Neural crest cell (in vitro differentiated cells): Measurements from ENCODE around the gene ULBP3. TPM values are rescaled to one million over a fixed set of nuclear protein-coding genes. Genes with fewer than 3 reads are reported as not detected.
A peak's percentile ranks its signal among the peaks of the same experiment; 100 is the strongest.

Experiments
- DNase-seq: peaks from one replicate; pipeline ENCODE4 v3.0.0; 2021; ENCODE audit warnings: low read depth, mixed read lengths, low spot score
- H3K27ac Mint-ChIP-seq: one replicate; pipeline ENCODE4 v1.8.0; 2021; ENCODE audit warnings: mild to moderate bottlenecking, mixed read lengths; ENCODE audit not compliant: unreplicated experiment
- H3K27me3 Mint-ChIP-seq: 2 replicates; pipeline ENCODE4 v1.8.0; 2021; ENCODE audit warnings: low read depth, mild to moderate bottlenecking, mixed read lengths
- H3K36me3 Mint-ChIP-seq: 2 replicates; pipeline ENCODE4 v1.8.0; 2021; ENCODE audit warnings: low read depth, mild to moderate bottlenecking, mixed read lengths
- H3K4me1 Mint-ChIP-seq: 2 replicates; pipeline ENCODE4 v1.8.0; 2021; ENCODE audit warnings: mixed read lengths
- H3K4me3 Mint-ChIP-seq: one replicate; pipeline ENCODE4 v1.8.0; 2021; ENCODE audit warnings: mild to moderate bottlenecking, mixed read lengths
- H3K9me3 Mint-ChIP-seq: 2 replicates; pipeline ENCODE4 v1.8.0; 2021; ENCODE audit warnings: mixed read lengths
- total RNA-seq: library from RNA; stranded (reverse); gene quantifications from 2 replicates; pipeline ENCODE4 v1.2.1, GENCODE V29; 2021
- TF ChIP-seq, protein P1 (sequence below): fragments of 200-600 bp; sonication (generic); conservative IDR thresholded peaks from 2 replicates; pipeline ENCODE4 v1.5.0; 2021; ENCODE audit warnings: antibody characterized with exemption, mild to moderate bottlenecking

Gene ULBP3
- total RNA-seq, 1 donor from 2014 or later = 17.5 TPM

GRCh38 chr6:150093397-150093796 lies 24.5 kb upstream of the ULBP3 start:
- H3K27ac Mint-ChIP-seq = peak overlapping the region; percentile 57
- H3K27me3 Mint-ChIP-seq = no peaks in the 10 kb centered on the region
- peaks cover 30% of the 10 kb centered on the region for H3K4me1 Mint-ChIP-seq
- TF ChIP-seq, protein P1, sequence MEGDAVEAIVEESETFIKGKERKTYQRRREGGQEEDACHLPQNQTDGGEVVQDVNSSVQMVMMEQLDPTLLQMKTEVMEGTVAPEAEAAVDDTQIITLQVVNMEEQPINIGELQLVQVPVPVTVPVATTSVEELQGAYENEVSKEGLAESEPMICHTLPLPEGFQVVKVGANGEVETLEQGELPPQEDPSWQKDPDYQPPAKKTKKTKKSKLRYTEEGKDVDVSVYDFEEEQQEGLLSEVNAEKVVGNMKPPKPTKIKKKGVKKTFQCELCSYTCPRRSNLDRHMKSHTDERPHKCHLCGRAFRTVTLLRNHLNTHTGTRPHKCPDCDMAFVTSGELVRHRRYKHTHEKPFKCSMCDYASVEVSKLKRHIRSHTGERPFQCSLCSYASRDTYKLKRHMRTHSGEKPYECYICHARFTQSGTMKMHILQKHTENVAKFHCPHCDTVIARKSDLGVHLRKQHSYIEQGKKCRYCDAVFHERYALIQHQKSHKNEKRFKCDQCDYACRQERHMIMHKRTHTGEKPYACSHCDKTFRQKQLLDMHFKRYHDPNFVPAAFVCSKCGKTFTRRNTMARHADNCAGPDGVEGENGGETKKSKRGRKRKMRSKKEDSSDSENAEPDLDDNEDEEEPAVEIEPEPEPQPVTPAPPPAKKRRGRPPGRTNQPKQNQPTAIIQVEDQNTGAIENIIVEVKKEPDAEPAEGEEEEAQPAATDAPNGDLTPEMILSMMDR = no peak
- DNase-seq = no peak
- H3K9me3 Mint-ChIP-seq = no peaks in the 10 kb centered on the region
- no peak overlapping the region for H3K4me3 Mint-ChIP-seq
- H3K36me3 Mint-ChIP-seq = no peaks in the 10 kb centered on the region

- Mint-ChIP-seq H3K27ac (peak overlapping the region; percentile 45), H3K9me3 (no peaks in the 10 kb centered on the region), H3K4me1 (peaks cover 44% of the 10 kb centered on the region), H3K4me3 (no peak overlapping the region), H3K36me3 (no peaks in the 10 kb centered on the region), H3K27me3 (no peaks in the 10 kb centered on the region)
- DNase-seq = no peak
- TF ChIP-seq, protein P1 = no peak
Observed at GRCh38 chr6:150091476-150091875, 22.6 kb upstream of the ULBP3 start.

GRCh38 chr6:150090328-150090727 lies 21.4 kb upstream of the ULBP3 start:
- H3K4me3 Mint-ChIP-seq = no peak overlapping the region
- TF ChIP-seq, protein P1 = no peak

DNA sequence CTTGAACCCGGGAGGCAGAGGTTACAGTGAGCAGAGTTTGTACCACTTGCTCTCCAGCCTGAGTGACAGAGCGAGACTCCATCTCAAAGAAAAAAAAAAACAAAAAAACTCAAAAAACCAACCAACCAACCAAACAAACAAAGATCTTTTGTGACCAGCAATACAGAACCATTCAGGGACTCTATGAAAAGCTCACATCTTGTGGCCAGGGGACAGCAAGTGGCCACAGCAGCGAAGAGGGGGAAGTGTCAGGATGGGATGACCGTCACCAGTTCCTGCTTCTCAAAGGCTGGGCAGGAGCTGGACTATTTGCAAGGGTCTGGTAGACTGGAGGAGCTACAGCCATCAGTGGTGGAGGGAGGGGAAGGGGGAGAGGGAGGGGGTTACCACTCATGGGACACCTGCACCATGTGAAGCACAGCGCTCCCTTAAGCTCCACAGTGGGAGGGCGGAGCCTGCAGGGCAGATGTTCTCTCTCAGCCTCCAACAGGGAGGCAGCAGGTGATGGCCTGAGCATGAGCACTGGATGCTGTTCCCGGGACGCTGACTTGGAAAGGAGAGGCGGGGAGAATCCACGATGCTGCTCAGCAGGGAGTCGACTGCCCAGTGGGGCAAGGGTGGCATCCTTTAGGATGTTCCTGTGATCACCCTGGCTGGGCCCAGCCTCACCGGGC lies 19.7 kb upstream of the ULBP3 start:
- Mint-ChIP-seq H3K27me3 (no peaks in the 10 kb centered on the region), H3K27ac (no peak overlapping the region), H3K4me3 (no peak overlapping the region), H3K36me3 (no peaks in the 10 kb centered on the region), H3K9me3 (no peaks in the 10 kb centered on the region), H3K4me1 (peaks cover 39% of the 10 kb centered on the region)
- no peak for DNase-seq
- TF ChIP-seq, protein P1 = no peak

More at GRCh38 chr6:150090328-150090727, 21.4 kb upstream of the ULBP3 start:
- Mint-ChIP-seq H3K27ac (no peak overlapping the region), H3K4me1 (peaks cover 44% of the 10 kb centered on the region), H3K27me3 (no peaks in the 10 kb centered on the region), H3K36me3 (no peaks in the 10 kb centered on the region), H3K9me3 (no peaks in the 10 kb centered on the region)
- DNase-seq = no peak

- H3K36me3 Mint-ChIP-seq = no peaks in the 10 kb centered on the region
- H3K9me3 Mint-ChIP-seq = no peaks in the 10 kb centered on the region
Observed at GRCh38 chr6:150087336-150087735, 18.4 kb upstream of the ULBP3 start.

More at GRCh38 chr6:150087336-150087735, 18.4 kb upstream of the ULBP3 start:
- Mint-ChIP-seq H3K27ac (peak overlapping the region; percentile 86), H3K4me3 (no peak overlapping the region), H3K27me3 (no peaks in the 10 kb centered on the region), H3K4me1 (peaks cover 32% of the 10 kb centered on the region)
- TF ChIP-seq, protein P1 = no peak
- DNase-seq = no peak
